GM12878 (cell line): ENCODE measurements around the gene PLVAP. TPM values are rescaled to one million over a fixed set of nuclear protein-coding genes. Genes with fewer than 3 reads are reported as not detected.

Experiments
- ATAC-seq: fragments of 200-7000 bp; cut with Tn5 transposase; 3 replicates; pipeline ENCODE4 v1.9.1; 2020; ENCODE audit warnings: mild to moderate bottlenecking, moderate library complexity
- BruUV-seq: library from RNA; stranded (reverse); fragments of 400-500 nt; replicated peaks from 2 replicates; lab custom pipeline; 2021; lab: Mats Ljungman, UMichigan
- CTCF ChIA-PET: fragments of 300-600 bp; sonication (Branson Sonifier 250); formaldehyde crosslinking; extraction: SDS; loops from one replicate; lab custom pipeline; 2021; ENCODE audit warnings: inconsistent platforms; lab: Yijun Ruan, JAX
- POLR2A ChIA-PET: fragments of 350-600 bp; formaldehyde crosslinking; extraction: SDS; loops from one replicate; lab custom pipeline; 2021; ENCODE audit warnings: inconsistent platforms; lab: Charles Lee
- RAD21 ChIA-PET: fragments of 300-600 bp; sonication (Branson Sonifier 250); formaldehyde crosslinking; loops from one replicate; lab custom pipeline; 2023; ENCODE audit warnings: antibody characterized with exemption; ENCODE audit not compliant: unreplicated experiment; lab: Charles Lee
- SMC1A ChIA-PET: fragments of 300-600 bp; sonication (Branson Sonifier 250); formaldehyde crosslinking; loops from one replicate; lab custom pipeline; 2023; ENCODE audit not compliant: unreplicated experiment, uncharacterized antibody; lab: Charles Lee
- DNase-seq: peaks from one replicate; pipeline ENCODE4 v3.0.0-alpha.2; 2011; ENCODE audit warnings: low read depth, low spot score
- FAIRE-seq: peaks from 3 replicates; lab custom pipeline; 2011; peaks lifted over from hg19 to GRCh38; lab: Jason Lieb, UNC
- H2AFZ ChIP-seq: 2 replicates; pipeline ENCODE4 v1.6.0; 2011; ENCODE audit warnings: low read depth, low read length, control low read depth; ENCODE audit not compliant: control insufficient read depth
- H3K27ac ChIP-seq: 2 replicates; pipeline ENCODE4 v1.5.1; 2011; ENCODE audit warnings: control low read depth; ENCODE audit not compliant: control insufficient read depth, insufficient read depth
- H3K27me3 ChIP-seq, 2 experiments: replicated peaks in 1 of 2; 2 replicates each; pipeline versions ENCODE4 v1.6.0 to v1.6.1; 2011; ENCODE audit warnings: low read length in 1 of 2; ENCODE audit not compliant: control insufficient read depth in 2 of 2, insufficient read depth in 2 of 2
- H3K36me3 ChIP-seq, 2 experiments: 2 replicates each; pipeline ENCODE4 v1.5.1; 2011; ENCODE audit warnings: low read length in 1 of 2; ENCODE audit not compliant: control insufficient read depth in 2 of 2, insufficient read depth in 2 of 2
- H3K4me1 ChIP-seq: 2 replicates; pipeline ENCODE4 v1.6.1; 2011; ENCODE audit warnings: mild to moderate bottlenecking, low read length, moderate library complexity, mixed read lengths; ENCODE audit not compliant: control insufficient read depth, insufficient read depth
- H3K4me2 ChIP-seq: 2 replicates; pipeline ENCODE4 v1.6.0; 2011; ENCODE audit warnings: control low read depth; ENCODE audit not compliant: control insufficient read depth, insufficient read depth
- H3K4me3 ChIP-seq: fragments of 200-600 bp; sonication (generic); 2 replicates; pipeline ENCODE4 v1.5.1; 2016
- H3K79me2 ChIP-seq: 2 replicates; pipeline ENCODE4 v1.6.0; 2011; ENCODE audit warnings: low read length; ENCODE audit not compliant: control insufficient read depth, insufficient read depth
- H3K9ac ChIP-seq: 2 replicates; pipeline ENCODE4 v1.8.0; 2011; ENCODE audit warnings: low read length, control low read depth, mixed read lengths; ENCODE audit not compliant: control insufficient read depth, insufficient read depth
- H3K9me3 ChIP-seq: replicated peaks from 3 replicates; pipeline ENCODE4 v1.5.1; 2011; ENCODE audit warnings: mild to moderate bottlenecking, low read length; ENCODE audit not compliant: control insufficient read depth, insufficient read depth
- H4K20me1 ChIP-seq: 2 replicates; pipeline ENCODE4 v1.6.0; 2011; ENCODE audit not compliant: control insufficient read depth, insufficient read depth
- CREB1 ChIP-seq: IDR thresholded peaks from 2 replicates; pipeline ENCODE4 v1.6.1; 2012; ENCODE audit warnings: low read depth, mild to moderate bottlenecking, inconsistent platforms
- EED ChIP-seq: sonication (generic); IDR thresholded peaks from 2 replicates; pipeline ENCODE4 v1.6.1; 2016; ENCODE audit warnings: antibody characterized with exemption, low read depth
- MTA2 ChIP-seq: fragments of 450-650 bp; IDR thresholded peaks from 2 replicates; pipeline ENCODE4 v1.6.1; 2016; ENCODE audit warnings: low read depth, mild to moderate bottlenecking, moderate library complexity
- SMC3 ChIP-seq: IDR thresholded peaks from 2 replicates; pipeline ENCODE4 v1.6.1; 2011; ENCODE audit warnings: low read length, improper control_type of control experiment, borderline replicate concordance
- WGBS: methylation state at CpG from one replicate; pipeline ENCODE4 v1.1.6; 2016; ENCODE audit warnings: low lambda C conversion rate; ENCODE audit not compliant: insufficient replicate concordance, insufficient coverage; ENCODE audit errors: missing lambda C conversion rate; 5-methylcytosine and 5-hydroxymethylcytosine counted together
- in situ Hi-C: fragments of 300-500 bp; cut with MboI; formaldehyde crosslinking; loops from 9 replicates; pipeline ENCODE4 v1.14.3; 2018; ENCODE audit warnings: mixed read lengths
- intact Hi-C: fragments of 100-400 bp; cut with micrococcal nuclease; formaldehyde crosslinking; loops from one replicate; pipeline ENCODE4 v1.14.2; 2022; ENCODE audit not compliant: unreplicated experiment
- polyA plus RNA-seq, 11 experiments: library from polyadenylated mRNA; depleted of rRNA in 4 of 11; unstranded in 6 of 11; stranded (reverse) in 5 of 11; fragments of >200 nt; fragmentation: Nextera tagmentation in 4 of 11; fragmentation: Illumina TruSeq in 1 of 11; extraction: Ambion mirVana in 4 of 11; extraction: Trizol in 1 of 11; gene quantifications; 1 replicate in 1 of 11; 2 replicates in 10 of 11; pipeline versions ENCODE4 v1.2.1 to v1.2.3, GENCODE V29; 2011 to 2016; ENCODE audit warnings: inconsistent platforms in 2 of 11, missing spikeins in 2 of 11, low read depth in 1 of 11
- total RNA-seq, 4 experiments: library from RNA; depleted of rRNA in 3 of 4; stranded (reverse); fragments of >200 nt in 3 of 4; fragmentation: Illumina TruSeq in 1 of 4; extraction: Trizol in 1 of 4; gene quantifications; 2 replicates each; pipeline versions ENCODE4 v1.2.1 to v1.2.3, GENCODE V29; 2013 to 2021

PLVAP gene
- total and polyA plus RNA-seq, 10 of the 15 experiments (the other 5 are each of a cell fraction or from before 2014, with no cell fraction given), result 0.03 to 0.54 (median 0.06) TPM; not detected in 4

- TF ChIP-seq SMC3, result no peak
- TF ChIP-seq, all 136 proteins: peak for 0
These were observed 26.9 kb upstream of the PLVAP start (continued) for GRCh38 chr19:17404015-17404414.

- ChIA-PET SMC1A (interaction anchor here (0.8 to 1.0 kb wide), 2 partner anchors 10 to 16 kb away, joined by 3 read pairs; partner anchors contain the start of gene MVB12A), RAD21 (interaction anchor here (0.9 to 1.0 kb wide), 2 partner anchors 16 to 136 kb away, joined by 4 read pairs; partner anchors contain the start of genes BABAM1 and MVB12A), CTCF (interaction anchor here (0.5 to 1.6 kb wide), 4 partner anchors 14 to 93 kb away, joined by 3 to 5 read pairs (median 4); partner anchors contain the start of gene MVB12A), POLR2A (interaction anchor here (0.7 to 1.3 kb wide), 4 partner anchors 23 to 103 kb away, joined by 3 to 7 read pairs (median 4); partner anchors contain the start of gene DDA1)
- Histone ChIP-seq H3K4me1 (peaks cover 6% of the 10 kb centered on the region), H3K27ac (peak overlapping the region; percentile 99; the same call in 1 of the 2 replicates), H3K36me3 (peaks cover 14 to 23% of the 10 kb centered on the region in 2 experiments), H3K4me3 (peak overlapping the region; percentile 83), H4K20me1 (peaks cover 3% of the 10 kb centered on the region; the same call in 1 of the 2 replicates), H2AFZ (no peak overlapping the region), H3K9me3 (no peaks in the 10 kb centered on the region), H3K9ac (no peak overlapping the region; the same call in 1 of the 2 replicates), H3K4me2 (peak overlapping the region; percentile 79), H3K27me3 (no peaks in the 10 kb centered on the region), H3K79me2 (peaks cover 60% of the 10 kb centered on the region)
- ATAC-seq, result peak; percentile 32
- FAIRE-seq, result no peak
- intact Hi-C loops (no loop called here), in situ Hi-C loops (no loop called here)
- TF ChIP-seq CREB1 (no peak), MTA2 (no peak), EED (no peak)
- 82% methylated on average over 25 of the region's 36 CpGs for WGBS
- no peak for DNase-seq
- TSS peak; percentile 52 for BruUV-seq
These were observed 26.1 kb upstream of the PLVAP start for GRCh38 chr19:17402982-17403855.
